GM12801 (cell line): ENCODE results near the gene GARRE1.

ENCODE experiments used
- TF ChIP-seq, protein P1 (sequence below): IDR thresholded peaks from one replicate; pipeline ENCODE4 v1.5.1; 2011; ENCODE audit warnings: control low read depth; ENCODE audit not compliant: insufficient read length; ENCODE audit errors: extremely low read depth

GARRE1 gene

GRCh38 chr19:34236035-34236987 lies 18.0 kb upstream of the GARRE1 start:
- TF ChIP-seq, protein P1, sequence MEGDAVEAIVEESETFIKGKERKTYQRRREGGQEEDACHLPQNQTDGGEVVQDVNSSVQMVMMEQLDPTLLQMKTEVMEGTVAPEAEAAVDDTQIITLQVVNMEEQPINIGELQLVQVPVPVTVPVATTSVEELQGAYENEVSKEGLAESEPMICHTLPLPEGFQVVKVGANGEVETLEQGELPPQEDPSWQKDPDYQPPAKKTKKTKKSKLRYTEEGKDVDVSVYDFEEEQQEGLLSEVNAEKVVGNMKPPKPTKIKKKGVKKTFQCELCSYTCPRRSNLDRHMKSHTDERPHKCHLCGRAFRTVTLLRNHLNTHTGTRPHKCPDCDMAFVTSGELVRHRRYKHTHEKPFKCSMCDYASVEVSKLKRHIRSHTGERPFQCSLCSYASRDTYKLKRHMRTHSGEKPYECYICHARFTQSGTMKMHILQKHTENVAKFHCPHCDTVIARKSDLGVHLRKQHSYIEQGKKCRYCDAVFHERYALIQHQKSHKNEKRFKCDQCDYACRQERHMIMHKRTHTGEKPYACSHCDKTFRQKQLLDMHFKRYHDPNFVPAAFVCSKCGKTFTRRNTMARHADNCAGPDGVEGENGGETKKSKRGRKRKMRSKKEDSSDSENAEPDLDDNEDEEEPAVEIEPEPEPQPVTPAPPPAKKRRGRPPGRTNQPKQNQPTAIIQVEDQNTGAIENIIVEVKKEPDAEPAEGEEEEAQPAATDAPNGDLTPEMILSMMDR = no peak

GRCh38 chr19:34237283-34237682 lies 17.1 kb upstream of the GARRE1 start:
- TF ChIP-seq, protein P1 = no peak

- TF ChIP-seq, protein P1 = no peak
These were observed 16.4 kb upstream of the GARRE1 start for GRCh38 chr19:34237939-34238338.

GRCh38 chr19:34241513-34242337 lies 12.6 kb upstream of the GARRE1 start:
- TF ChIP-seq, protein P1 = no peak

DNA sequence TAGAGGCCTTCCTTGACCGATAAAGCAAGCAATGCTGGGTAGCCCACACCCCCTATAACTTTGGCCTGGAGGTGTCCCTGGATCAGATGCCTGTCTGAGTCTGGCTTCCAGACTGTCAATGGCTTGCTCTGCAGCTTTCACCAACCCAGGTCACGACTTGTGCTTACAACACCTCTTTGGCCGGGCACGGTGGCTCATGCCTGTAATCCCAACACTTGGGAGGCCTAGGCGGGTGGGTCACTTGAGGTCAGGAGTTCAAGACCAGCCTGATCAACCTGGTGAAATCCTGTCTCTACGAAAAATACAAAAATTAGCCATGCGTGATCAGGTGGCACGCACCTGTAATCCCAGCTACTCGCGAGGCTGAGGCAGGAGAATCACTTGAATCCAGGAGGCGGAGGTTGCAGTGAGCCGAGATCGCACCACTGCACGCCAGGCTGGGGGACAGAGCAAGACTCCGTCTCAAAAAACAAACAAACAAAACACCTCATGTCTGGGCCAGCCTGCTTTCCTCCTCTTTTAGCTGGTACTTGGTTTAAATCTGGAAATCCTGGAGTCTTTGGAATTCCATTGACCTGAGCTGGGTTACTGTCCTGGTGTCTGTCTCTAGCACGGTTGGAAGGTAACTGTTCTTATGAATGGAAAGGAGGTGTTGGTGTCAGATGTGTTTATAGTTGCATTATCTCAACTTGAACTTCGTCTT lies 10.3 kb upstream of the GARRE1 start:
- TF ChIP-seq, protein P1 = no peak

- TF ChIP-seq, protein P1 = no peak
These were observed 9.6 kb upstream of the GARRE1 start for GRCh38 chr19:34244611-34245299.
